PC-9 (cell line): ENCODE measurements around the gene MITF.

Source experiments
- EZH2 ChIP-seq: fragments of 200-600 bp; sonication (generic); IDR thresholded peaks from 2 replicates; pipeline ENCODE4 v1.8.0; 2017; ENCODE audit warnings: antibody characterized with exemption, low read depth
- TF ChIP-seq, protein P1 (sequence below): fragments of 200-600 bp; sonication (generic); conservative IDR thresholded peaks from 2 replicates; pipeline ENCODE4 v1.6.1; 2017; ENCODE audit warnings: mixed run types, antibody characterized with exemption, mild to moderate bottlenecking, moderate library complexity

DNA sequence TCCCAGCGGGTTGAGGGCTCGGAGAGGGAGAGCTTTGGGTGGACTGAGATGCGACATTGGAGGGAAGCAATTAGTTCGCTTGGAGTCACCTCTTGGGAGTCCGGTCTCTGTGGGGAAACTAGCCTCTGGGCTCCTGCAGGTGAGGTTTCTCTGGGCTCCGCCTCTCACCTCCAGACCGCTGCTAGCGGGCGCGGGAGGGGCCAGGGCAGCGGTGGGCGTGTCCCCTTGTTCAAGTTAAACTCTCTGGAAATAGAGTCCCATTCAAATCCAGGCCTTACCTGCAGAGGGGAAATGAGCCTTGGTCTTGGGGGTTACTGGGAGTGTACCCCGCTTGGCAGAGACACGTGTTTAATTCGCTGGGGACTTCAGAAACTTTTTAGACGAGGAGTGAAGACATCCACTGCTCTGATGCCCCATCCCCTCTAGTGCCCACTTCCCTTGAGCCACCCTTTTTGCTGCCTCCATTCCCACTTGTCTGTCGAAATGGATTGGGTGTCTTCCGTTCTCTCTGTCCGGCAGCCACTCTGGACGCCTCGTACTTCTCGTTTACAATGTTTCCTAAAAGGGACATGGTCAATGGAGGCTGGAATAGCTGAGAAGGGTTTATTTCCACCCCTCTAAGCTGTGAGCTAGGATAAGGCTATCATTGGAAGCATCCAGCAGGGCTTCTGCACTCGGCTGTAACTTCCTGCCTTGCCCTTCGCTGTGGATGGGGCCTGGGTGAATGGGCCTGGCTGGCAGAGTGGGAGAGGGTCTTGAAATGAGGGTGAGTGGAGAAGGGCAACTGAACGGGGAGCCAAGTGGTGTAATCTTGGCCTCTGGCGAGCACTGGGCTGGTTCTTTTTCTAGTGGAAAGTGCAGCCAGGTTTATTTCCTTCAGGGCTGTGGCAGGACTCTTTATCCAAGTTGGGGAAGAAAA, 1.1 kb downstream of the MITF start:
- TF ChIP-seq, protein P1, sequence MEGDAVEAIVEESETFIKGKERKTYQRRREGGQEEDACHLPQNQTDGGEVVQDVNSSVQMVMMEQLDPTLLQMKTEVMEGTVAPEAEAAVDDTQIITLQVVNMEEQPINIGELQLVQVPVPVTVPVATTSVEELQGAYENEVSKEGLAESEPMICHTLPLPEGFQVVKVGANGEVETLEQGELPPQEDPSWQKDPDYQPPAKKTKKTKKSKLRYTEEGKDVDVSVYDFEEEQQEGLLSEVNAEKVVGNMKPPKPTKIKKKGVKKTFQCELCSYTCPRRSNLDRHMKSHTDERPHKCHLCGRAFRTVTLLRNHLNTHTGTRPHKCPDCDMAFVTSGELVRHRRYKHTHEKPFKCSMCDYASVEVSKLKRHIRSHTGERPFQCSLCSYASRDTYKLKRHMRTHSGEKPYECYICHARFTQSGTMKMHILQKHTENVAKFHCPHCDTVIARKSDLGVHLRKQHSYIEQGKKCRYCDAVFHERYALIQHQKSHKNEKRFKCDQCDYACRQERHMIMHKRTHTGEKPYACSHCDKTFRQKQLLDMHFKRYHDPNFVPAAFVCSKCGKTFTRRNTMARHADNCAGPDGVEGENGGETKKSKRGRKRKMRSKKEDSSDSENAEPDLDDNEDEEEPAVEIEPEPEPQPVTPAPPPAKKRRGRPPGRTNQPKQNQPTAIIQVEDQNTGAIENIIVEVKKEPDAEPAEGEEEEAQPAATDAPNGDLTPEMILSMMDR = no peak
- no peak for TF ChIP-seq EZH2
